HepG2 (cell line): ENCODE measurements around the gene STX4. TPM values are rescaled to one million over a fixed set of nuclear protein-coding genes. Genes with fewer than 3 reads are reported as not detected.

ENCODE experiments used
- BCLAF1 ChIP-seq: fragments of 450-650 bp; IDR thresholded peaks from 2 replicates; pipeline ENCODE4 v1.6.1; 2017; ENCODE audit warnings: mild to moderate bottlenecking
- CENPBD1 ChIP-seq: sonication (generic); formaldehyde crosslinking; IDR thresholded peaks from 2 replicates; pipeline ENCODE4 v1.8.0; 2022; ENCODE audit warnings: missing genetic modification reagents, low read depth, mild to moderate bottlenecking, borderline replicate concordance
- E2F1 ChIP-seq: sonication (generic); formaldehyde crosslinking; IDR thresholded peaks from 2 replicates; pipeline ENCODE4 v1.5.0; 2020; ENCODE audit warnings: missing genetic modification reagents
- E2F5 ChIP-seq: sonication (generic); formaldehyde crosslinking; conservative IDR thresholded peaks from 2 replicates; pipeline ENCODE4 v1.4.0; 2020; ENCODE audit warnings: missing genetic modification reagents
- HHEX ChIP-seq: IDR thresholded peaks from 2 replicates; pipeline ENCODE4 v1.6.1; 2016; ENCODE audit warnings: control low read depth
- LCORL ChIP-seq, 2 experiments: fragments of 450-650 bp in 1 of 2; sonication (generic) in 1 of 2; formaldehyde crosslinking in 1 of 2; IDR thresholded peaks; 2 replicates each; pipeline versions ENCODE4 v1.5.0 to v1.6.1; 2017 to 2020; ENCODE audit warnings: antibody characterized with exemption in 1 of 2, missing genetic modification reagents in 1 of 2
- PCBP1 ChIP-seq: fragments of 200-400 bp; formaldehyde crosslinking; IDR thresholded peaks from 2 replicates; pipeline ENCODE4 v1.6.1; 2017; ENCODE audit warnings: mild to moderate bottlenecking, low read depth, low read length, borderline replicate concordance
- POLR2G ChIP-seq: fragments of 200-400 bp; formaldehyde crosslinking; IDR thresholded peaks from 2 replicates; pipeline ENCODE4 v1.6.1; 2018; ENCODE audit warnings: mild to moderate bottlenecking, low read depth, low read length, moderate library complexity
- STAT5B ChIP-seq: sonication (generic); formaldehyde crosslinking; IDR thresholded peaks from 2 replicates; pipeline ENCODE4 v1.4.0; 2020; ENCODE audit warnings: missing genetic modification reagents
- XBP1 ChIP-seq: sonication (generic); formaldehyde crosslinking; IDR thresholded peaks from 2 replicates; pipeline ENCODE4 v1.5.0; 2020; ENCODE audit warnings: missing genetic modification reagents
- ZBTB40 ChIP-seq, 2 experiments: fragments of 450-650 bp in 1 of 2; sonication (generic) in 1 of 2; formaldehyde crosslinking in 1 of 2; IDR thresholded peaks; 2 replicates each; pipeline versions ENCODE4 v1.6.1 to v1.8.0; 2016 to 2022; ENCODE audit warnings: antibody characterized with exemption in 1 of 2, mild to moderate bottlenecking in 1 of 2, missing genetic modification reagents in 1 of 2
- ZNF354B ChIP-seq: sonication (generic); formaldehyde crosslinking; IDR thresholded peaks from 2 replicates; pipeline ENCODE4 v1.8.0; 2022; ENCODE audit warnings: mild to moderate bottlenecking, missing genetic modification reagents
- ZNF546 ChIP-seq: sonication (generic); formaldehyde crosslinking; conservative IDR thresholded peaks from 2 replicates; pipeline ENCODE4 v1.8.1; 2023; ENCODE audit warnings: mild to moderate bottlenecking, missing genetic modification reagents
- polyA plus RNA-seq, 8 experiments: library from polyadenylated mRNA; depleted of rRNA in 3 of 8; stranded (reverse) in 7 of 8; unstranded in 1 of 8; fragments of >200 nt; fragmentation: Illumina TruSeq in 4 of 8; extraction: Trizol in 4 of 8; gene quantifications; 2 replicates each; pipeline versions ENCODE4 v1.2.1 to v1.2.3, GENCODE V29; 2011 to 2016; ENCODE audit warnings: low read depth in 4 of 8, missing spikeins in 1 of 8, mixed read lengths in 1 of 8; ENCODE audit not compliant: insufficient read depth in 1 of 8
- total RNA-seq, 5 experiments: library from RNA; depleted of rRNA; stranded (reverse); fragments of >200 nt; fragmentation: Illumina TruSeq; extraction: Trizol; gene quantifications; 2 replicates each; pipeline ENCODE4 v1.2.3, GENCODE V29; 2016; ENCODE audit warnings: low read depth in 1 of 5

Gene STX4
- total and polyA plus RNA-seq, 2 of the 13 experiments (the other 11 are each of a cell fraction or from before 2014, with no cell fraction given), result 29.2 to 34.6 TPM

GRCh38 chr16:30985401-30986128 lies 47.8 kb upstream of the STX4 start (continued):
- TF ChIP-seq ZBTB40 (IDR thresholded peaks at IDR 0.05), result no peak
- TF ChIP-seq ZBTB40 (CRISPR knock-in tag; IDR thresholded peaks at IDR 0.05), result no peak; the same call in 1 of the 2 replicates
- TF ChIP-seq ZNF546 (CRISPR knock-in tag), result no peak
- no peak for TF ChIP-seq BCLAF1
- peak; percentile 16; the same call in 1 of the 2 replicates for TF ChIP-seq PCBP1
- TF ChIP-seq POLR2G, result no peak
- no peak for TF ChIP-seq HHEX (CRISPR knock-in tag)
- 0 out of 2 replicates have a peak, but pooled peaks have one; percentile 70 for TF ChIP-seq ZNF354B
- no peak for TF ChIP-seq STAT5B (CRISPR knock-in tag)
- peak; percentile 85; the same call in 1 of the 2 replicates for TF ChIP-seq CENPBD1 (CRISPR knock-in tag)
- TF ChIP-seq E2F1, result 0 out of 2 replicates have a peak, but pooled peaks have one; percentile 14
- TF ChIP-seq LCORL (IDR thresholded peaks at IDR 0.05), result no peak
- TF ChIP-seq LCORL (CRISPR knock-in tag; IDR thresholded peaks at IDR 0.05), result peak; percentile 68; the same call in 1 of the 2 replicates
- TF ChIP-seq XBP1, result no peak
- TF ChIP-seq E2F5 (CRISPR knock-in tag), result no peak
